ENCODE data around the gene HTT.
A peak's percentile ranks its signal among the peaks of the same experiment; 100 is the strongest.

HTT gene

DNA sequence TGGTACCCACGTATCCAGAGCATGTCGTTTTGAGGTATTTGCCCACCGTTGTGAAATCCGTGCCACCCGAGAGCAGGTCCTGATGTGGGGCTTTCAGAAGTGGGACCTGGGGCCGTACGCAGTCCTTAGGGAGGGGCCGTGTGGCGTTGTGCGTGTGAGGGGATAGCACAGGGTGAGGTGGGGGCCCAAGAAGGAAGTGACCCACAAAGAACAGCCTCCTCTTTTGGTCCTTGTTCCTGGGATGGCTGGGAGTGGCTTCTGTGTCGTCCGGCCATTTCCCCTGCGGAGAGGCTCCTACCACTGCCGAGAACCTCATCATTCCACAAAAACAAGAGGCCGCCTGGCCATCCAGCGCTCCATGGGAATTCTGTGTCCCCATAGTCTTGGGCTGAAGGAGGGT is 157.5 kb downstream of the HTT start:
- peaks cover 53% of the 10 kb centered on the region for H3K36me3 ChIP-seq
- H3K4me3 ChIP-seq (ENCODE audit: low read depth, low read length) = no peak overlapping the region
- peaks cover 4% of the 10 kb centered on the region; the same call in 1 of the 2 replicates for H3K4me1 ChIP-seq

GRCh38 chr4:3232871-3233271 is 158.4 kb downstream of the HTT start:
- TF ChIP-seq, protein P1, sequence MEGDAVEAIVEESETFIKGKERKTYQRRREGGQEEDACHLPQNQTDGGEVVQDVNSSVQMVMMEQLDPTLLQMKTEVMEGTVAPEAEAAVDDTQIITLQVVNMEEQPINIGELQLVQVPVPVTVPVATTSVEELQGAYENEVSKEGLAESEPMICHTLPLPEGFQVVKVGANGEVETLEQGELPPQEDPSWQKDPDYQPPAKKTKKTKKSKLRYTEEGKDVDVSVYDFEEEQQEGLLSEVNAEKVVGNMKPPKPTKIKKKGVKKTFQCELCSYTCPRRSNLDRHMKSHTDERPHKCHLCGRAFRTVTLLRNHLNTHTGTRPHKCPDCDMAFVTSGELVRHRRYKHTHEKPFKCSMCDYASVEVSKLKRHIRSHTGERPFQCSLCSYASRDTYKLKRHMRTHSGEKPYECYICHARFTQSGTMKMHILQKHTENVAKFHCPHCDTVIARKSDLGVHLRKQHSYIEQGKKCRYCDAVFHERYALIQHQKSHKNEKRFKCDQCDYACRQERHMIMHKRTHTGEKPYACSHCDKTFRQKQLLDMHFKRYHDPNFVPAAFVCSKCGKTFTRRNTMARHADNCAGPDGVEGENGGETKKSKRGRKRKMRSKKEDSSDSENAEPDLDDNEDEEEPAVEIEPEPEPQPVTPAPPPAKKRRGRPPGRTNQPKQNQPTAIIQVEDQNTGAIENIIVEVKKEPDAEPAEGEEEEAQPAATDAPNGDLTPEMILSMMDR (IDR thresholded peaks at IDR 0.05; ENCODE audit: low read depth, low read length) = no peak
- Histone ChIP-seq H3K4me1 (peaks cover 4% of the 10 kb centered on the region; the same call in 1 of the 2 replicates), H3K4me3 (ENCODE audit: low read depth, low read length) (no peak overlapping the region), H3K36me3 (peaks cover 53% of the 10 kb centered on the region), H3K9me3 (no peaks in the 10 kb centered on the region), H3K27me3 (no peaks in the 10 kb centered on the region)
- DNase-seq = no peak

More for the DNA sequence above, 157.5 kb downstream of the HTT start:
- no peak for DNase-seq
- TF ChIP-seq, protein P1 (IDR thresholded peaks at IDR 0.05; ENCODE audit: low read depth, low read length) = no peak
- H3K27me3 ChIP-seq = no peaks in the 10 kb centered on the region
- H3K9me3 ChIP-seq = no peaks in the 10 kb centered on the region

DNA sequence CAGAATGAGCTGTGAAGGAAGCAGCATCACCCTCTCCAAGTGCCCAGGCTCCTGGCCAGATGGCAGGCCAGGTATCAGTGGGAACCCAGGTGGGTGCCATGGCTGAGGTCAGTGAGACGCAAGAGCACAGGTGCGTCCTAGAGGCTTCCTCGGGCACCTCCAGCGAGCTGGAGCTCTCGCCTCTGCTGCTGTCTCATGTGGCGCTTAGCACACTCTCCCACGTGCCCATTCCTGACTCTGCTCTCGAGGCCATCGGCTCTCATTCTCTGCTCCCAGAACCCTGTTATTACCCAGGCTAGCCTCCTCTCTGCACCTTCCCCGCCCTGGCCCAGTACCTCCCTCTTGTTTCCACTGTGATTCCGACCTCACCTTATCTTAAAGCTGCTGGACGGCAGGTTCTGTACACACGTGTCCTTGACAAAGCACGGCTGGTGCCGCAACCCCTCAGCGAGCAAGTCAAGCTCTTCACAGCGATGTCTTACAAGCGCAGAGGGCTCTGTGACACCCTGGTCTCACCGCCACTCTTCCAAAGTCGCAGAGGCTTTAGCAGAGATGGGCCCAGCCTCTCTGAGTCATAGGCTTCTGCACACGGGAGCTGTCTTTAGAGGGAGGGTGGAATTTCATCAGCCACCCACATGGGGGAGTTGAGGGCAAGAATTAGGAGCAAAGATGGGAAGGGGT is 159.1 kb downstream of the HTT start:
- Histone ChIP-seq H3K4me1 (peaks cover 4% of the 10 kb centered on the region; the same call in 1 of the 2 replicates), H3K9me3 (no peaks in the 10 kb centered on the region), H3K4me3 (ENCODE audit: low read depth, low read length) (no peak overlapping the region), H3K36me3 (peaks cover 47% of the 10 kb centered on the region), H3K27me3 (no peaks in the 10 kb centered on the region)
- TF ChIP-seq, protein P1 (IDR thresholded peaks at IDR 0.05; ENCODE audit: low read depth, low read length) = 0 out of 2 replicates have a peak, but pooled peaks have one; percentile 13
- DNase-seq = no peak

- peak; percentile 76 for DNase-seq
- H3K36me3 ChIP-seq = peaks cover 40% of the 10 kb centered on the region
- no peaks in the 10 kb centered on the region for H3K27me3 ChIP-seq
- H3K9me3 ChIP-seq = no peaks in the 10 kb centered on the region
- H3K4me3 ChIP-seq (ENCODE audit: low read depth, low read length) = no peak overlapping the region
- TF ChIP-seq, protein P1 (IDR thresholded peaks at IDR 0.05; ENCODE audit: low read depth, low read length) = no peak
- H3K4me1 ChIP-seq = peaks cover 5% of the 10 kb centered on the region; the same call in 1 of the 2 replicates
Measured at GRCh38 chr4:3234171-3235029, 159.9 kb downstream of the HTT start.

DNA sequence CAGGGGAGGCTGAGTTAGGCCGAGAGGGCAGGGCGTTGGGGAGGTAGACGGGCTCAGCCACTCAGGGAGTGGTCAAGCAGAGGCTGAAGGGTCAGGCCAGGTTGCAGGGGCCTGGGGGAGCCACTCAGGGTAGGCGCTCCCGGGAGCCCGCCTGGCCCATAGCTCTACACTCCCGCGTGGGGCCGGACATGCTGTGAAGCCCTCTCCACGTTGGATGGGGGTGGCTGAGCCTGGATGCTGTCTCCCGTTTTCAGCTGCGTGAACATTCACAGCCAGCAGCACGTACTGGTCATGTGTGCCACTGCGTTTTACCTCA is 160.5 kb downstream of the HTT start:
- TF ChIP-seq, protein P1 (IDR thresholded peaks at IDR 0.05; ENCODE audit: low read depth, low read length) = no peak

DNA sequence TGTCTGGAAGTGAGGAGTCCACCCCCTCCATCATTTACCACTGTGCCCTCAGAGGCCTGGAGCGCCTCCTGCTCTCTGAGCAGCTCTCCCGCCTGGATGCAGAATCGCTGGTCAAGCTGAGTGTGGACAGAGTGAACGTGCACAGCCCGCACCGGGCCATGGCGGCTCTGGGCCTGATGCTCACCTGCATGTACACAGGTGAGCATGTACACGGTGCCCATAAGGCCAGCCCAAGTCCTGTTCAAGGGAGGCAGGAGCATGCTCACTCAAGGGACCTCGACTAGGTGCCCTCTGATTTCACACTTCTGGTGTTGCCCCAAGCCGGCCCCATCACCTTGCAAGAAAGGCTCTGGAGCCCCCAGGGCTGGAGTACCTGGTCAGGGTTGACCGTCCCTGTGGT is 161.1 kb downstream of the HTT start:
- no peaks in the 10 kb centered on the region for H3K9me3 ChIP-seq
- H3K4me1 ChIP-seq = peaks cover 15% of the 10 kb centered on the region
- no peak for DNase-seq
- H3K4me3 ChIP-seq (ENCODE audit: low read depth, low read length) = no peak overlapping the region
- no peaks in the 10 kb centered on the region for H3K27me3 ChIP-seq
- TF ChIP-seq, protein P1 (IDR thresholded peaks at IDR 0.05; ENCODE audit: low read depth, low read length) = no peak
- peaks cover 35% of the 10 kb centered on the region for H3K36me3 ChIP-seq

More for the DNA sequence above, 160.5 kb downstream of the HTT start:
- no peaks in the 10 kb centered on the region for H3K27me3 ChIP-seq
- H3K4me1 ChIP-seq = peaks cover 11% of the 10 kb centered on the region; the same call in 1 of the 2 replicates
- peaks cover 40% of the 10 kb centered on the region for H3K36me3 ChIP-seq
- no peak for DNase-seq
- H3K4me3 ChIP-seq (ENCODE audit: low read depth, low read length) = no peak overlapping the region
- H3K9me3 ChIP-seq = no peaks in the 10 kb centered on the region
